ENCODE data around the gene GNA15.
"Not testable (repeated sequence)": the region's sequence is repeated elsewhere in the genome, so short reads cannot be mapped to it uniquely, and the experiment has no call there.

The GNA15 gene

GRCh38 chr19:3135961-3136683 lies at the start of gene GNA15:
Gene GNA15, plus strand, starts transcription at chr19:3136033. Its CDS starts 418 bp downstream, at chr19:3136451.
- DNase-seq: peak; percentile 41 to 46

- DNase-seq: no peak
Observed at GRCh38 chr19:3087769-3088168, 48.1 kb upstream of the GNA15 start.

- DNase-seq: not testable (repeated sequence)
Observed at GRCh38 chr19:3089299-3089855, 46.5 kb upstream of the GNA15 start.

- DNase-seq: peak in 1 of 2 donors; percentile 22
Observed at GRCh38 chr19:3094601-3095440, 41.0 kb upstream of the GNA15 start.

GRCh38 chr19:3095441-3096191 lies 40.2 kb upstream of the GNA15 start:
- peak; percentile 72 to 77 for DNase-seq

- DNase-seq: no peak
Observed at GRCh38 chr19:3096267-3096901, 39.4 kb upstream of the GNA15 start.

GRCh38 chr19:3096902-3097326 lies 38.9 kb upstream of the GNA15 start:
- DNase-seq: no peak

- no peak for DNase-seq
Observed at GRCh38 chr19:3097442-3097871, 38.4 kb upstream of the GNA15 start.

- DNase-seq: no peak
Observed at GRCh38 chr19:3098141-3098514, 37.7 kb upstream of the GNA15 start.

- peak in 1 of 2 donors; percentile 18 for DNase-seq
Observed at GRCh38 chr19:3098515-3099346, 37.1 kb upstream of the GNA15 start.

- DNase-seq: no peak
Observed at GRCh38 chr19:3099347-3100145, 36.3 kb upstream of the GNA15 start.

GRCh38 chr19:3100331-3100730 lies 35.5 kb upstream of the GNA15 start:
- DNase-seq: no peak

- no peak for DNase-seq
Observed at GRCh38 chr19:3100747-3101730, 34.8 kb upstream of the GNA15 start.

- DNase-seq: no peak
Observed at GRCh38 chr19:3102239-3103140, 33.3 kb upstream of the GNA15 start.

- no peak for DNase-seq
Observed at GRCh38 chr19:3104708-3104983, 31.2 kb upstream of the GNA15 start.

GRCh38 chr19:3105641-3106508 lies 30.0 kb upstream of the GNA15 start:
- DNase-seq: no peak

GRCh38 chr19:3106509-3107141 lies 29.2 kb upstream of the GNA15 start:
- DNase-seq: no peak

All from activated CD4-positive, alpha-beta T cell treated with anti-CD3 and anti-CD28 coated beads for 4 hours (primary cell).